Vagina (tissue), 2 donors: ENCODE results near the gene ECE2. TPM values are rescaled to one million over a fixed set of nuclear protein-coding genes. Genes with fewer than 3 reads are reported as not detected.

ENCODE experiments used
- DNase-seq, 2 donors: peaks; one replicate each; pipeline ENCODE4 v3.0.0-alpha.2; 2017; ENCODE audit errors: extremely low spot score in 2 of 2
- H3K27ac ChIP-seq: fragments of 200-600 bp; sonication (generic); one replicate; pipeline ENCODE4 v1.5.1; 2019
- H3K27me3 ChIP-seq: fragments of 200-600 bp; sonication (generic); one replicate; pipeline ENCODE4 v1.5.1; 2019
- H3K36me3 ChIP-seq, 2 donors: fragments of 200-600 bp; sonication (generic); one replicate each; pipeline ENCODE4 v1.5.1; 2017 to 2019
- H3K4me1 ChIP-seq: fragments of 200-600 bp; sonication (generic); one replicate; pipeline ENCODE4 v1.5.1; 2019
- H3K4me3 ChIP-seq, 2 donors: fragments of 200-600 bp; sonication (generic); 1 replicate in 1 of 2; 2 replicates in 1 of 2; pipeline ENCODE4 v1.5.1; 2016 to 2019
- H3K9me3 ChIP-seq: fragments of 200-600 bp; sonication (generic); one replicate; pipeline ENCODE4 v1.5.1; 2019
- CTCF ChIP-seq, 3 experiments: fragments of 450-650 bp in 2 of 3; fragments of 200-600 bp in 1 of 3; sonication (generic) in 1 of 3; IDR thresholded peaks; one replicate each; pipeline ENCODE4 v1.5.1; 2017 to 2019; ENCODE audit warnings: antibody characterized with exemption in 3 of 3, mild to moderate bottlenecking in 2 of 3, moderate library complexity in 2 of 3
- POLR2A ChIP-seq, 2 donors: fragments of 450-650 bp; IDR thresholded peaks; one replicate each; pipeline ENCODE4 v1.6.1; 2017; ENCODE audit warnings: antibody characterized with exemption in 2 of 2, mild to moderate bottlenecking in 2 of 2, moderate library complexity in 2 of 2
- POLR2AphosphoS5 ChIP-seq, 2 donors: sonication (generic); formaldehyde crosslinking; IDR thresholded peaks; one replicate each; pipeline ENCODE4 v1.9.0; 2017; ENCODE audit warnings: antibody characterized with exemption in 2 of 2, mild to moderate bottlenecking in 2 of 2, low read depth in 1 of 2; ENCODE audit not compliant: insufficient read depth in 1 of 2
- intact Hi-C: fragments of 100-400 bp; cut with DNase I; formaldehyde crosslinking; loops from one replicate; pipeline ENCODE4 v1.15.1; 2023
- total RNA-seq: library from RNA; depleted of rRNA; stranded (reverse); fragments of >200 nt; gene quantifications from one replicate; pipeline ENCODE4 v1.2.3, GENCODE V29; 2016

The ECE2 gene
- total RNA-seq, 1 donor from 2014 or later, result 1.7 TPM

DNA sequence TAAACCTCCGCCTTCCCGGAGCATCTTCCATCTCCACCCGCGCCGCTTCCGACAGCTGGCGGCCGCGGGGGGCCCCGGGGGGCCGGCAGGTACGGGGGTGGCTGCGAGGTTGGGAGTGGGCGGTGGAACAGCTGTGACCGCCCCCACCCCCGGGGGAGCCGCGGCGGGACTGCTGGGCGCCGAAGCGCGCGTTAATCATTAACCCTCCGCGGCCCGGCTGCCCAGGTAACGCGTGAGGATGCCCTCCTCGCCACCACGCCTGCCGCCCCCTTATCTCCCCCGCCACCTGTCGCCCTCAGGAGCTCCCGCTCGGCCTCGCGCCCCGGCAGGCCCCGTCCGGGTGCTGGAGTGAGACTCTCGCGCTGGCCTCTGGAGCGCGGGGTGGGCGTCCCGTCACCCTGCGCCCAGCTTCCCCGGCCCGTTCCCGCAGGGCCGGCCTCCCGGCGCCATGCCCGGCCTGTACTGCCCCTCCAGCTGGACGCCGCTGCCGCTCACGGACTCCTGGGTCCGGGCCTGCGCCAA lies 45.7 kb upstream of the ECE2 start:
- DNase-seq, result no peak
- Histone ChIP-seq H3K27ac (no peak overlapping the region), H3K9me3 (no peaks in the 10 kb centered on the region), H3K27me3 (peaks cover 23% of the 10 kb centered on the region), H3K4me3 (peak overlapping the region; percentile 44 to 47), H3K36me3 (no peaks in the 10 kb centered on the region), H3K4me1 (peaks cover 19% of the 10 kb centered on the region)
- intact Hi-C loops, result no loop called here
- TF ChIP-seq POLR2AphosphoS5 (IDR thresholded peaks at IDR 0.05; ENCODE audit: insufficient read depth in 1 of 2, low read depth in 1 of 2) (no peak), CTCF (IDR thresholded peaks at IDR 0.05) (no peak), POLR2A (IDR thresholded peaks at IDR 0.05) (no peak)

GRCh38 chr3:184230603-184231528 lies 45.0 kb upstream of the ECE2 start:
- Histone ChIP-seq H3K9me3 (no peaks in the 10 kb centered on the region), H3K4me1 (peaks cover 19% of the 10 kb centered on the region), H3K27ac (no peak overlapping the region), H3K4me3 (peak overlapping the region; percentile 44 to 47), H3K36me3 (no peaks in the 10 kb centered on the region), H3K27me3 (peaks cover 23% of the 10 kb centered on the region)
- intact Hi-C loops, result no loop called here
- no peak for TF ChIP-seq POLR2AphosphoS5 (IDR thresholded peaks at IDR 0.05; ENCODE audit: insufficient read depth in 1 of 2, low read depth in 1 of 2)
- TF ChIP-seq CTCF (IDR thresholded peaks at IDR 0.05), result no peak
- no peak for TF ChIP-seq POLR2A (IDR thresholded peaks at IDR 0.05)
- no peak for DNase-seq

GRCh38 chr3:184231671-184232070 lies 44.2 kb upstream of the ECE2 start:
- Histone ChIP-seq H3K27me3 (peaks cover 23% of the 10 kb centered on the region), H3K9me3 (no peaks in the 10 kb centered on the region), H3K27ac (no peak overlapping the region), H3K36me3 (no peaks in the 10 kb centered on the region), H3K4me3 (no peak overlapping the region), H3K4me1 (peaks cover 19% of the 10 kb centered on the region)
- intact Hi-C loops, result no loop called here
- DNase-seq, result no peak
- TF ChIP-seq POLR2A (IDR thresholded peaks at IDR 0.05), result no peak
- no peak for TF ChIP-seq CTCF (IDR thresholded peaks at IDR 0.05)
- TF ChIP-seq POLR2AphosphoS5 (IDR thresholded peaks at IDR 0.05; ENCODE audit: insufficient read depth in 1 of 2, low read depth in 1 of 2), result no peak

- intact Hi-C loops, result no loop called here
- peaks cover 19% of the 10 kb centered on the region for H3K4me1 ChIP-seq
- H3K36me3 ChIP-seq, result no peaks in the 10 kb centered on the region
- no peaks in the 10 kb centered on the region for H3K9me3 ChIP-seq
- DNase-seq, result no peak
- H3K27me3 ChIP-seq, result peaks cover 23% of the 10 kb centered on the region
- TF ChIP-seq POLR2A (IDR thresholded peaks at IDR 0.05), result no peak
- TF ChIP-seq POLR2AphosphoS5 (IDR thresholded peaks at IDR 0.05; ENCODE audit: insufficient read depth in 1 of 2, low read depth in 1 of 2), result no peak
- TF ChIP-seq CTCF (IDR thresholded peaks at IDR 0.05), result no peak
- no peak overlapping the region for H3K27ac ChIP-seq
- no peak overlapping the region for H3K4me3 ChIP-seq
These were observed 42.5 kb upstream of the ECE2 start for GRCh38 chr3:184233127-184233843.
